HUES48 (cell line): ENCODE measurements around the gene USP36.

Experiments
- H3K27ac ChIP-seq: one replicate; pipeline ENCODE4 v1.7.0; 2013; ENCODE audit warnings: low read depth, low read length, inconsistent platforms
- H3K27me3 ChIP-seq: 2 replicates; pipeline ENCODE4 v1.6.1; 2013; ENCODE audit warnings: mild to moderate bottlenecking, low read length; ENCODE audit not compliant: control insufficient read depth, insufficient read depth
- H3K36me3 ChIP-seq: 2 replicates; pipeline ENCODE4 v1.6.1; 2013; ENCODE audit warnings: low read length; ENCODE audit not compliant: control insufficient read depth, insufficient read depth
- H3K4me1 ChIP-seq: 2 replicates; pipeline ENCODE4 v1.6.1; 2013; ENCODE audit warnings: mild to moderate bottlenecking, low read length; ENCODE audit not compliant: control insufficient read depth, insufficient read depth
- H3K4me3 ChIP-seq: 2 replicates; pipeline ENCODE4 v1.5.1; 2013; ENCODE audit warnings: mild to moderate bottlenecking, low read depth, low read length
- H3K9ac ChIP-seq: 2 replicates; pipeline ENCODE4 v1.6.1; 2013; ENCODE audit warnings: mild to moderate bottlenecking, low read depth, low read length, moderate library complexity
- H3K9me3 ChIP-seq: 2 replicates; pipeline ENCODE4 v1.6.1; 2013; ENCODE audit warnings: low read length; ENCODE audit not compliant: control insufficient read depth, insufficient read depth

The USP36 gene

DNA sequence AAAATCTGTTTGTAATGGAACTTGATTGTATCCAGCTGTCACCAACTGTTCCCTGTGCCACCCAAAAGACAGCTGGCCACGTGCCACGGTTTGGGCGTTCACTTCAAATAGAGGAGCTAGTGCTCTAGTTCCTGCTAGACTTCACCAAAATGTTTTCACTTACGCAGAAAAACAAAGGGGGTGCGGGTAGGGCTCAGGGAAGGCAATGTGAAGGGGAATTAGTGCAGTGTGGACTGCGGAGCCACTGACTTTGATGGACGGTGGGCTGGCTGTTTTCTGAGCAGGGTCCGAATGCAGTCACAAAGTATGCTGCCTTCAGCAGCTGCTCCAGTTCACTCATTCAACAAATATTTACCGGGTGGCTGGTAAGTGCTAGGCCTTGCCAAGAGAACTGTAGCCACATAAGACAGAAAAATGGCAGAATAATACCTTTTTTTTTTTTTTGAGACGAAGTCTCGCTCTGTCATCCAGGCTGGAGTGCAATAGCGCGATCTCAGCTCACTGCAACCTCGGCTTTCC, 50.9 kb downstream of the USP36 start:
- Histone ChIP-seq H3K27me3 (no peaks in the 10 kb centered on the region), H3K4me1 (peaks cover 3% of the 10 kb centered on the region; the same call in 1 of the 2 replicates), H3K36me3 (peaks cover 18% of the 10 kb centered on the region), H3K9me3 (no peaks in the 10 kb centered on the region), H3K4me3 (no peak overlapping the region), H3K9ac (no peak overlapping the region), H3K27ac (no peak overlapping the region)

DNA sequence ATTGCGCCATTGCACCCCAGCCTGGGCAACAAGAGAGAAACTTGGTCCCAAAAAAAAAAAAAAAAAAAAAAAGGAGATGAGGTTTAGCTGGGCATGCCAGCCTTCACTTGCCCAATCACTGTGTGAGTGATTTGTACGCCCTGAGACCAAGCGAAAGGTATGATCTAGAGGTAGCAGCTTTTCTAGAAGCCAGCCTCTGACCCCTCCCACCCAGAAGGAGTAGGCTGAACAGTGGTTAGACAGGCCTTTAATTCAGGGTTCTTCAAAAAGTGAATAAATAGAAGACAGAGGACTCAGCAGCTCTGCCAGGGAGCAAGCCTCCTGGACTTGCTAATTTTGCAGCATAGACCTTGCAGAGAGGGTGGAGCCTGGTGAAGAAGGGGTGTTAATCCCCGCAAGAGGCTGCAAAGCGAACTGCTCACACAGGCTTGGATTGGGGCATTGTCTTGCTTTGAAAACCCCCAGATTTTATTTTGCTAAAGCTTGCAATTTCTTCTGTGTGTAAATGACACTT, 51.4 kb downstream of the USP36 start:
- peaks cover 13% of the 10 kb centered on the region for H3K36me3 ChIP-seq
- H3K27ac ChIP-seq, result no peak overlapping the region
- no peaks in the 10 kb centered on the region for H3K9me3 ChIP-seq
- no peaks in the 10 kb centered on the region for H3K27me3 ChIP-seq
- peaks cover 3% of the 10 kb centered on the region; the same call in 1 of the 2 replicates for H3K4me1 ChIP-seq
- H3K9ac ChIP-seq, result no peak overlapping the region
- H3K4me3 ChIP-seq, result no peak overlapping the region

DNA sequence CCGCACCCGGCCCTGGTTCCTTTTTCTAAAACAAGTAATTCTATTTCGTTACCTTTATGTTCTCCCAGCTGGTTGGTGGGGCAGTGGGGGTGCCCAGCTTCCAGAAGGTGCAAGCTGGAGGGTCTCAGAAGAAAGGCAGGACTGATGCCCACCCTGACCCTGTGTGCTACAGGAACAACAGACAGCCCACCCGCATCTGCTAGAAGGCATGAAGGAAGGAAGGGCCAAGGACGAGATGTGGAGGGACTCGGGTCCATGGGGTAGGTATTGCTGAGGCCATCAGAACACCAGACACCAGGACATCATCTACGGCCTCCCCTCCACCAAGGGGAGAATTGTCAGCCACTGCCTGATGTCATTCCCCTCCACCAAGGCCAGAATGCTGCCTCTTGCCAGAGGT, 52.2 kb downstream of the USP36 start:
- Histone ChIP-seq H3K27me3 (no peaks in the 10 kb centered on the region), H3K9me3 (no peaks in the 10 kb centered on the region), H3K27ac (no peak overlapping the region), H3K4me3 (no peak overlapping the region), H3K36me3 (peaks cover 6% of the 10 kb centered on the region), H3K4me1 (peaks cover 3% of the 10 kb centered on the region; the same call in 1 of the 2 replicates), H3K9ac (no peak overlapping the region)

DNA sequence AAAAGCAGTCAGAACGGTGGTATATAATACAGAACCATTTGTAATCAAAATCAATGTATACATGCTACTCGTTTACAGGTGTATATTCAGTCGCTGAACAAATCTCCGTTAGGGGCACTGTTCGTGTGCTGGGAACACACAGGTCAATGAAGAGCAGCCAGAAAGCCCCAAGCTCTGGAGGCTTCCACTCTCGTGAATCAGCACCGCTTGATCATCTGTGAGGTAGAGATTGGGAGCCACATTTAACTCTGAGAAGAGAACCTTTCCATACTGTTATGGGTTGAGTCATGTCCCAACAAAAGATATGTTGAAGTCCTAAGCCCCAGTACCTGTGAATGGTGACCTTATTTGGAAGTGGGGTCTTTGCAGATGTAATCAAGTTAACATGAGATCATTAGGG, 53.2 kb downstream of the USP36 start:
- Histone ChIP-seq H3K27me3 (no peaks in the 10 kb centered on the region), H3K4me1 (peaks cover 3% of the 10 kb centered on the region; the same call in 1 of the 2 replicates), H3K9ac (no peak overlapping the region), H3K4me3 (no peak overlapping the region), H3K9me3 (no peaks in the 10 kb centered on the region), H3K27ac (peak overlapping the region; percentile 44), H3K36me3 (no peaks in the 10 kb centered on the region)

DNA sequence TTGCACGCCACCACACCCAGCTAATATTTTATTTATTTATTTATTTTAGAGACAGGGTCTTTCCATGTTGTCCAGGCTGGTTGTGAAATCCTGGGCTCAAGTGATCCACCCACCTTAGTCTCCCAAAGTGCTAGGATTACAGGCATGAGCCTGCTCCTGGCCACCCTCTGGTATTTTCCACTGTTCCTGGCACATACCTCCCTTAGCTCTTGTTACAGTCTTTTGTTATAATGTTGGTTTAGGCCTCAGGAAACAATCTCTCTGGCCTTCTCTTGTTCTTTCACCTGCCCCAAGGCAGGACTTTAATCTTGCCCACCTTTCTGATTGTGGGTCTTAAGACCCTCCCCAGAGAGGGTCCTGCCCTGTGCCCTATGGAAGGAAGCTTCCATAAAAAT, 55.0 kb downstream of the USP36 start:
- Histone ChIP-seq H3K4me1 (peaks cover 3% of the 10 kb centered on the region; the same call in 1 of the 2 replicates), H3K4me3 (no peak overlapping the region), H3K27ac (no peak overlapping the region), H3K36me3 (no peaks in the 10 kb centered on the region), H3K9me3 (no peaks in the 10 kb centered on the region), H3K9ac (no peak overlapping the region), H3K27me3 (no peaks in the 10 kb centered on the region)

DNA sequence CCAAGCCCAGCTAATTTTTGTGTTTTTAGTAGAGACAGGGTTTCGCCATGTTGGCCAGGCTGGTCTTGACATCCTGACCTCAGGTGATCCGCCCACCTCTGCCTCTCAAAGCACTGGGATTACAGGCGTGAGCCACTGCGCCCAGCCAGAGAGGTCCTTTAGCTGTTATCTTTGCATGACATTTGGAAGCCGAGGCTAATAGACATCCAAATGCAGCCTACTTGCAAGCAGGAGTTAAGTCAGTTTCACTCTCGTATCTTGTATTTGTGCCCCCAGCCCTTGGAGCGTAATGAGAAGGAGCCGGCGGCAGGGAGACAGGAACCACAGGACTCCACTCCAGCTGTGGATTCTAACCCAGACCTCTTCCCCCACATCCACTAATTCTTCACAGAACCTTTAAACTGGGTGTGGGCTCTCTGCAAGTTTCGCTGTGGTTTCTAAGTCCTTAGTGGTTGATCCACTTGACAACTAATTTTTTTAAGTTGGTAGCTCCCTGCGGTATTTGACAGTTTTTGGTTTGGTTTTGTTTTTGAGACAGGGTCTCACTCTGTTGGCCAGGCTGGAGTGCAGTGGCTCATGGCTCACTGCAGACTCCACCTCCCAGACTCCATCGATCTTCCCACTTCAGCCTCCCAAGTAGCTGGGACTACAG, 55.5 kb downstream of the USP36 start:
- Histone ChIP-seq H3K9me3 (no peaks in the 10 kb centered on the region), H3K27ac (no peak overlapping the region), H3K36me3 (no peaks in the 10 kb centered on the region), H3K27me3 (no peaks in the 10 kb centered on the region), H3K9ac (no peak overlapping the region), H3K4me1 (peaks cover 3% of the 10 kb centered on the region; the same call in 1 of the 2 replicates), H3K4me3 (no peak overlapping the region)

DNA sequence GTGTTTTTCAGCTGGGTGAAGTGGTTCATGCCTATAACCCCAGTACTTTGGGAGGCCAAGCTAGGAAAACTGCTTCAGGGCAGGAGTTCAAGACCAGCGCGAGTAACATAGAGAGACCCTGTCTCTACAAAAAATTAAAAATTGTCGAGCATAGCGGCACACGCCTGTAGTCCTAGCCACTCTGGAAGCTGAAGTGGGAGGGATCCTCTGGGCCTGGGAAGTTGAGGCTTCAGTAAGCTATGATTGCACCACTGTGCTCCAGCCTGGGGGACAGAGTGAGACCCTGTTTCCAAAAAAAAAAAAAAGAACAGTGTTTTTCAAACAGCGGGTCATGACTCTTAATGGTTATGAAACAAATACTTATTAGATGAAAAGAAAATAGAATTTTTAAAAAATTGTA, 56.3 kb downstream of the USP36 start:
- Histone ChIP-seq H3K4me3 (no peak overlapping the region), H3K9me3 (no peaks in the 10 kb centered on the region), H3K4me1 (peaks cover 3% of the 10 kb centered on the region; the same call in 1 of the 2 replicates), H3K27me3 (no peaks in the 10 kb centered on the region), H3K36me3 (no peaks in the 10 kb centered on the region), H3K9ac (no peak overlapping the region), H3K27ac (no peak overlapping the region)

DNA sequence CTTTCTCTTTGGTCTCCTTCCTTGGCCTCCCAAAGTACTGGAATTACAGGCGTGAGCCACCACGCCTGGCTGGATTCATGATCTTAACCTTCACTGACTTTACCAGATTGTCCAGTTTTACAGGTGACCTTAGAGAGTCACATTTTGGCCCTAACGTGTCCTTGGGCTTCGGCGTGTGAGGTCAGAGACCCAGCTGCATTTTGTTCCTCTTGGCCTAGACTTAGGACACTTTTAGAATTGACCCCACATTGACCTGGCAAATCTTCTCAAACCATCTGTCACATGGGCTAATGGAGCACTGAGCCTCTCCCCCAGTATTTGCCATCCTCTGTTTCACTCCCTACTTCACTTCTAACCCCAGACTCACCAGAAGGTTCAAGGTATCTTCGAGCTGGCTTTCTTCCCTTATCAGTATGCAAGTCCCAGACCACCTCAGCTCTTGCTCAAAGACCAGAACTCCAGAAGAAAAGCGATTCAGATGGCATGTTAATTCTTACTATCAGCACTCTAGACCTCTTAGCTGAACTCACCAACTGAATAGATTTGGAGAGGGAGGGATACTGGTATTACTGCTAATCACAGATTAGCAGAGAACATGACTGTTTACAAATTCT, 56.8 kb downstream of the USP36 start:
- no peaks in the 10 kb centered on the region for H3K9me3 ChIP-seq
- H3K4me3 ChIP-seq, result no peak overlapping the region
- H3K9ac ChIP-seq, result no peak overlapping the region
- H3K27ac ChIP-seq, result no peak overlapping the region
- H3K27me3 ChIP-seq, result no peaks in the 10 kb centered on the region
- no peaks in the 10 kb centered on the region for H3K36me3 ChIP-seq
- peaks cover 3% of the 10 kb centered on the region; the same call in 1 of the 2 replicates for H3K4me1 ChIP-seq

DNA sequence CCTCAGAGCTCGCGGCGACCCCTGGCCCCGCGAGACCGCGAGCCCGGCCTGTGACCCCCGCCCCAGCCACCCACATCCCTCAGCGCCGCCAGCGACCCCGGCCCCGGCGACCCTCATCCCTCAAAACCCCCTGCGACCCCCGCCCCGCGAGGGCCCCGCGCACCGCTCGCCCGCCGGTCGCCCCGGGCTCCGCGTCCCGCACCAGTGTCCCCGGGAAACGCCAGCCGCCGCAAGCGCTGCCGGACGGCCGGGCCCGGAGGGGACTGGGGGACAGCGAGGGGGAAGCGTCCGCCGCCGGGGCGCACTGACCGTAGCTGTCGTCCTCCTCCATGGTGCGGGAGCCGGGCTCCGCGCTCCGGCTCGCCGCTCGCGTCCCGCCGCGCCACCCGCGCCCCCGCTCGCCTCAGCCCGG, 58.7 kb downstream of the USP36 start, which contains the start of gene CYTH1:
CYTH1 (minus strand) TSS at position 381 of the 412 bp plus-strand sequence; CDS start at position 331, 50 bp downstream.
- H3K9me3 ChIP-seq, result no peaks in the 10 kb centered on the region
- H3K27me3 ChIP-seq, result no peaks in the 10 kb centered on the region
- H3K36me3 ChIP-seq, result no peaks in the 10 kb centered on the region
- no peaks in the 10 kb centered on the region for H3K4me1 ChIP-seq
- peak within 1 kb of the TSS; percentile 81 for H3K4me3 ChIP-seq
- H3K27ac ChIP-seq, result peak within 1 kb of the TSS; percentile 89
- peak within 1 kb of the TSS; percentile 86 for H3K9ac ChIP-seq

DNA sequence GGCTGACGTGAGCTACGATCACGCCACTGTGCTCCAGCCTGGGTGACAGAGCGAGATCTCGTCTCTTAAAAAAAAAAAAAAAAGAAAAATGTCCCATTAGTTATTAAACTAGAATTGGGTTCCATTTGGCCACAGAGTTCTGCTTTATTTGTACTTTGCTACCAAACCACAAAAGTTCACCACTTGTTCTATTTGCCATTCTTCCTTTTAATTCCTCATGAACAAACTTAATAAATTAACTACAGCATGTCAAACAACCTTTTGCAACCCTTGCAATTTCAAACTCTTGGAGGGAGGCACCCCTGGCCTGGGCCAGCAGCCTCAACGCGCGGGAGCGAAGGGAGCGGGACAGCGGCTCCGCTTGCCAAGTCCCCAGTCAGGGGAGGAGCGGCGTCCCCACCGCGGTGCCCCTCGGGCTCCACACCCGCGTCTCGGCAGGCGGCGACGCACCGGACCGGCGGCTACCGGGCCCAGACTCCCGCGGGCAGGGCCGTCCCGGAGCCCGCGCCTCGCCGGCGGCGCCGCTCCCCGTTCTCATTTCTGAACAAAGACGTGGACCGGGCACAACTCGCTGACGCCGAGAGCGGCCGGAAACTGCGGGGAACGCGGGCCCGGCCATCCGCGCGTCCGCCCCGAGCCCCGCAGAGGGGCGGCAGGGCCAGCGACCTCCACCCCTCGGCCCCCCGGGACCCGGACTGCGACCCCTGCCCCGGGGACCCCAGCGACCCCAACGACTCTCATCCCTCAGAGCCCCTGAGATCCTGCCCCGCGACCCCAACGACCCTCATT, 59.3 kb downstream of the USP36 start:
- Histone ChIP-seq H3K9ac (peak overlapping the region; percentile 66; the same call in 1 of the 2 replicates), H3K27me3 (no peaks in the 10 kb centered on the region), H3K9me3 (no peaks in the 10 kb centered on the region), H3K4me3 (peak overlapping the region; percentile 81), H3K4me1 (no peaks in the 10 kb centered on the region), H3K36me3 (no peaks in the 10 kb centered on the region), H3K27ac (no peak overlapping the region)
